Spleen (tissue), 7 donors: ENCODE measurements around the gene HSPA1L.

ENCODE experiments used
- CTCF ChIP-seq, 11 experiments: fragments of 200-600 bp in 7 of 11; fragments of 450-650 bp in 4 of 11; sonication (generic) in 4 of 11; IDR thresholded peaks in 8 of 11; conservative IDR thresholded peaks in 3 of 11; 1 replicate in 7 of 11; 2 replicates in 4 of 11; pipeline versions ENCODE4 v1.4.0 to v1.8.0; 2016 to 2021; ENCODE audit warnings: antibody characterized with exemption in 11 of 11, inconsistent platforms in 4 of 11, mild to moderate bottlenecking in 1 of 11
- POLR2A ChIP-seq, 3 donors: fragments of 450-650 bp; IDR thresholded peaks; one replicate each; pipeline ENCODE4 v1.5.1; 2017; ENCODE audit warnings: antibody characterized with exemption in 3 of 3, mild to moderate bottlenecking in 1 of 3
- POLR2AphosphoS5 ChIP-seq, 3 donors: sonication (generic); formaldehyde crosslinking; IDR thresholded peaks; one replicate each; pipeline ENCODE4 v1.5.1; 2017; ENCODE audit warnings: antibody characterized with exemption in 3 of 3
- donor health status: DM: no; HTN: no; CAD: no; lungs with moderate emphysema.
- donor health status: DM: no; HTN: no; CAD: no.
- donor health status: DM: no; HTN: no; CAD: no.

- TF ChIP-seq CTCF (IDR thresholded peaks at IDR 0.05 in 8 of 11, conservative IDR thresholded peaks at IDR 0.05 in 3 of 11): no peak
- TF ChIP-seq POLR2A (IDR thresholded peaks at IDR 0.05): no peak
- TF ChIP-seq POLR2AphosphoS5 (IDR thresholded peaks at IDR 0.05): no peak
Measured at GRCh38 chr6:31799781-31800180, 15.3 kb downstream of the HSPA1L start.
